NCI-H187 treated with DMSO at 0.1 percent for 48 hours (cell line): ENCODE measurements around the gene EIF4E1B.

Source experiments
- DNase-seq: peaks from one replicate; lab custom pipeline; 2025; lab: John Stamatoyannopoulos, UW

Gene EIF4E1B

GRCh38 chr5:176691524-176691923 is 61.0 kb downstream of the EIF4E1B start:
- DNase-seq: no peak

- no peak for DNase-seq
Observed at GRCh38 chr5:176692326-176692725, 61.9 kb downstream of the EIF4E1B start.

- no peak for DNase-seq
Observed at GRCh38 chr5:176692839-176693476, 62.5 kb downstream of the EIF4E1B start.

GRCh38 chr5:176693477-176693851 is 63.0 kb downstream of the EIF4E1B start:
- DNase-seq: no peak

GRCh38 chr5:176694146-176694545 is 63.7 kb downstream of the EIF4E1B start:
- DNase-seq: no peak

- DNase-seq: no peak
Observed at GRCh38 chr5:176694631-176695030, 64.2 kb downstream of the EIF4E1B start.

GRCh38 chr5:176695073-176695472 is 64.6 kb downstream of the EIF4E1B start:
- no peak for DNase-seq
